HG02943 (cell line): Measurements from ENCODE around the gene CHTF18.
"Not testable (repeated sequence)": the region's sequence is repeated elsewhere in the genome, so short reads cannot be mapped to it uniquely, and the experiment has no call there.

Experiments used
- ATAC-seq: cut with Tn5 transposase; IDR thresholded peaks from one replicate; pipeline ENCODE4 v1.9.1; 2021; ENCODE audit warnings: mild to moderate bottlenecking, low read depth, moderate library complexity; ENCODE audit not compliant: unreplicated experiment

Gene CHTF18

DNA sequence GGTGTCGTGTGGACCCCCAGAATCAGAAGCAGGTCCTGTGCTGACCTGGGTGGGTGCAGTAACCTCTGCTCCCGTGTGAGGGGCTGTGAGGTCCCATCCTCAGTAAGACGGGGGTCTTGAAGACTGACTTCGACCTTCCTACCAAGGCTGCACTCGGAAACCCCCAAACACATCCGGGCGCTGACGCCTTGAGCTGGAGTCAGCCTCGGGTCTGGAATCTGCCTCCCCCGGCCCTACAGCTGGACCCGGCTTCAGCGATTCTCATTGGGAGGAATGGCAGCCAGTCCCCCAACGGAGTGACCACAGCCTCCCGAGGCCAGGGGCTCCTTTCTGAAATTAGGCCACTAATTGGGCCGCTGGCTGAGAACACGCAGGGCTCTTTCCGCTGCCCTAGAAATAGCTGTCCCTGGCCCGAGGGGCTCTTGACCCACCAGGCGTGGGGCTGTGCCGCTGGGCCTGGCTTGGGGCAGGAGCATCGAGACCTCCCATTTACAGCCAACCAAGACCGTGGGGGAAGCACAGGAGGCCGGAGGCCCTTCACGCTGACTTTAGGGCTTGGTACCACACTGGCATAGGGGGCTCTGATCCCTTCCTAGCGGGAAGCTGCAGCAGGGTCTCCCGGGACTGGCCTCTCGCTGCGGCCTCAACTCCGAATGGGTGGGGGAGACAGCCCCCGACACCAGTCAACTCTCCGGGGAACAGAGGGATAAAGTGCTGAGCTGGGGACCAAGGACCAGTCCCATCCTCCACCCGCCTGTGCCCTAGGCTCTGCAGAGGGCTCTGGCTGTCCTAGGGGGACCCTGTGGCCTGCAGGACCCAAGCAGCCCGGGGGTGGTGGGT lies 14.7 kb downstream of the CHTF18 start:
- no peak for ATAC-seq

DNA sequence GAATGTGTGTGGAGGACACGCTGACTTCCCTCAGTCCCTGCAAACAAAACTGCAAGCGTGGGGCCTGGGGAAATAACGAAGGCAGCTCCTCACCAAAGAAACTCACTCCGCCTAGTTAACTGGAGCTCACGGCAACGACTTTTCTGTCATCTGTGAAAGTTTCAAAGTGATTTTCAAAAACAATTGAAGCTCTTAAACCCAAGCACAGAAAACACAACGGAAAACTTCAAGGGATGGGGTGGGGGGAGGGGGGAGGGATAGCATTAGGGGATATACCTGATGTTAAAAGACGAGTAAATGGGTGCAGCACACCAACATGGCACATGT lies 15.3 kb downstream of the CHTF18 start:
- ATAC-seq, result no peak

DNA sequence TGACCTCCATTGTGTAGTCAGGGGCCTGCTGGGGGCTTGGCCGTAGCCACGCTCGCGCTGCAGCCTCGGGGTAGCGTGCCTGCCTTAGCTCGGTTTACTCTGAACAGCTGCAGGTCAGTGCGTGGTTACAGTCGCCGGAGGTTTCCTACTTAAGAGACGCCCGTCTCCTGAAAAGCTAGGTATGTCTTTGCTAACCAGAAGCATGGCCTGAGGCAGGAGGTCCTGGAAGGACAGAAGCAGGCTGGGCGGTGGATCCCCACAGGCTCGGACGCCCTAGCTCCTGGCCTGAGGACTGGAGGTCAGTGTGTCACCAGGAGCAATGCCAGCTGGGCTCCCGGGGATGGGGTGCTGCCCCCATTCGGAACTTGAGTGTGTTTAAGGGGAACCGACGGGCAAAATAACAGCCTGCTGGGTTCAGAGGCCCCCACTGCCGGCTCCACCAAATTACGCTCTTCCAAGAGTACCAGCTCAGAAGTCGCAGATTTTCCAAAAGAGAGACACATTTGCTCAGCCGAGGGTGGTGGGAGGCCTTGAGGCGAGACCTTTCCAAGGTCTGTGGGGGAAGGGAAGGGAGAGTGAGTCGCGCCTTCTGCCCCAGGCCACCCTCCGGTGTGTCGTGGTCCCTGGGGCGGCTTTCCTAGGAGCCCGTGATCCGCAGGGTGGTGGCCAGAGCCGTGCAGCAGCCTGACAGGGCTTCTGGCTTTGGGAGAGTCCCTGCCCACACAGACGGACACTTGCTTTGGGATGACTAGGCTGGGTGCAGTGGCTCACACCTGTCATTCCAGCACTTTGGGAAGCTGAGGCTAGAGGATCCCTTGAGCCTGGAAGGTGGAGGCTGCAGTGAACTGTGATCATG lies 16.0 kb downstream of the CHTF18 start:
- ATAC-seq, result no peak

DNA sequence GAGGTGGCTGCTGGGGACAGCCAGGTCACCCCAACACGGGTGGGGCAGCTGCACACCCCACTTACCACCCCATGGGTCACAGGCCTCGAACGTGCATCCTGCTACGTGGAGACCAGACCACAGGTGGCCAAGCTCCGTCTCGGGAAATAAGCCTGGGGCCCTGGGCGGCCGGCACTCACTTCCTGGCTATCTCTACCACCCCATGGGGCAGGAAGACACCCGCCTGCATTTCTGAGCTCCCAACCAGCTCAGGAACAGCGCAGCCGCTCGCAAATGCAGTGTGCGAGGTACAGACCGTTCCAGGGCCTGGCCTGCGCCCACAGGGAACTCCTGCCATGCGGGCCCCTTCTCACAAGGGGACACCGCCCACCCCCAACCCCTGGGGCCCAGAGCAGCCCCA lies 17.1 kb downstream of the CHTF18 start:
- ATAC-seq, result no peak

DNA sequence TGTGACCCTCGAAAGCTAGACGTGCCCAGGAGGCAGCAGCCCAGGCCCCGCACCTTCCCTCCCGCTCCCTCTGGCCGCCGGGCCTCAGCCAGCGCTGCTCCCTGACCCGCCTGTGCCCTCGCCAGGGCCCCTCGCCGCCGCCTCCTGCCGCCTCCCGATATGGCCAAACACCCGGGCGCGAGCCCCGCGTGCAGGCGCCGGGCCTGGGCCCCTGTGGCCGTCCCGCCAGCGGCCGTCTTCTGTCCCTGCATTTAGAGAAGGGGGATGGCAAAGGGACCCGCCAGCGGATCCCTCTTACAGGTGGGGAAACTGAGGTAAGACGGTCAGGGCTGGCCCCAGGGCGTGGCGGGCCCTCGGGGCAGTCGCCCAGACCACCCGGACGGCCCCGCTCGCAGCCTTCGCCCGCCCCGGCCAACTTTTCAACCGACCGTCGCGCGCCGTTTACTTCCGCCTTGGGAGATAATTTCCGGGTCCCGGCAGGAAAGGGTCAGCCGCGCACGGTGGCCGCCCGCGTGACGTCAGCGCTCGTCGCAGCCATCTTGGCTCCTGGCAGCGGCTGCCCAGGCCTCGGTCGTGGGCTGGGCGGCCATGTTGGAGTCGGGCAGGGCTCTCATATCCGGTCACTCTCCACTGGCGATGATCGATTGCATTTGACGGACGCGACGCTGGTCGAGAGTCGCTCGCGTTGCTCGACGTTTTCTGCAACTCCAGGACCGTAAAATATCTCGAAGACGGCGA lies 19.1 kb downstream of the CHTF18 start:
- ATAC-seq, result peak; percentile 83

DNA sequence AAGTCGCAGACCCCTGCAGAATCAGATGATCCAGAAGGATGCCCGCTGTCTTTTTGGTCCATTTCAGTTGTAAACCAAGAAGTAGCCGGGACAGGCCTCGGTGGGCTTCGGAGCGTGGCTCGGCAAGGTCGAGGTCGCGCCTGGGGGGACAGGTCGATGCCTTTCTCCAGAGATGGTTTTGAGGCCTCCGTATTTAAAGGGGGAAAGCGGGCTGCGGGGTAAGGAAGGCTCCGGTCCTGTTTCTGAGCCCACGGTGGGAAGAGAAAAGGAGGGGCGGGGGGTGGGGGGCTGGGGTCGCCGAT lies 19.6 kb downstream of the CHTF18 start:
- ATAC-seq, result no peak

DNA sequence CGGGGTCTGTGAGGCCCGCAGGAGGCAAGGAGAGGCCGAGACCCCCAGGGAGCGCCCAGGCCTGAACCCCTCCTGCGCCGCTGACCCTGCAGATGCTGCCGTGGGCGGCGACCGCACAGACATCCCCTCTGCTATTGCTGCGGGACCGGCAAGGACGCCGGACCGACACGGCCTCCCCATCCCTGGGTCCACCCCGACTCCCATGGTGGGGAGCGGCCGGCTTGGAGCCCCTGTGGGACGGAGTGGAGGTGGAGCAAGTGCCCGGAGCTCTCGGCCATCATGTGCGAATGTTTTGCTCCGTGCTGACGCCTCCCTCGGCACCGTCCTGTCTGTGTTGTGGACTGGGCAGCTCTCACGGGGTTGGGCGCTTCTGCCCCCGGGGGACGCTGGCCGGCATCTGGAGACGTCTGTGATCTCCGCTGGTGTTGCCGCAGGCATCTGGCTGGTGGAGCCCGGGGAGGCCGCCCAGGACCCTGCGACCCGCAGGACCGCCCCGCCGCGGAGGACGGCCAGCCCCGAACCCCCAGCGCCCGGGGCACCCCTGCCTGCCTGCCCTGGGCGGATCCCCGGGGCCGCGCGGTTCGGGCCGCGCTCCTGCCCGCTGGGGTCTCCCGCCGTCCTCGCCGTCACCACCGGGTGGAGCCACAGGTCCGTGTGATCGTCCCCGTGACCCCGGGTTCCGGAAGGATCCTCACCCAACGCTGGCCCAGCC lies 24.9 kb downstream of the CHTF18 start:
- ATAC-seq, result no peak

DNA sequence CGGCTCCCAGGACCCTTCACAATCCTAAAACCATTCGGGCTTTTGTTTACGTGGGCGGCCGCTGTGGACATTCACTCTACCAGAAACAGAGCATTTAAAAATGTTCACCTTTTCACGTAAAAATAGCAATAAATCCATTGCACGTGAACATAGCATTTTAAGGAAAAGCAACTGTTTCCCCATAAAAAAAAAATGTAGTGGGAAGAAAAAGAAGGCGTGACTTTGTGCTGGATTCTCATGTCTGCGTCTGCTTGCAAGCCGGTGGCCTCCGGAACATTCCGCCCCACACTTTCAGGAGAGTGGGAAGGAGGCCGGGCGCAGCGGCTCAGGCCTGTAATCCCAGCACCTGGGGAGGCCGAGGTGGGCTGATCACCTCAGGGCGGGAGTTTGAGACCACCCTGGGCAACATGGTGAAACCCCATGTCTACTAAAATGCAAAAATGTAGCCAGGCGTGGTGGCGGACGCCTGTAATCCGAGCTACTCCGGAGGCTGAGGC lies 25.5 kb downstream of the CHTF18 start:
- ATAC-seq, result no peak

DNA sequence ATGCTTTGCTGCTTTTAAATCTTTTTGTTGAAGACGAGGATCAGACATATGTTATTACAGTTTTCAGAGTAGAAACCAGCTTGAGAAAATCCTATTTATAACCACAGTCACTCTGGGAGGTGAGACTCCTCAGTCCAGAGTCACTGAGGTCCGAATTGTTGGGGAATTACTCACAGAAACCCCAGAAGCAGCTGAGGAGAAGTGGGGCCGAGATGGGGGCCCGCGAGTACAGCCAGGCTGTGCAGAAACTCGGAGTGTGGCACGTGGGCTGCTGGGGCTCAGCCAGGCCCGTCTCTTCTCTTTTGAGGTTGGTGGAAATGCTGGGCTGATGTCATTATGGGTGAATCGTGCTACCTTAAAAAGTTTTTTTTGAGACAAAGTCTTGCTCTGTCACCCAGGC lies 26.6 kb downstream of the CHTF18 start:
- ATAC-seq, result no peak

DNA sequence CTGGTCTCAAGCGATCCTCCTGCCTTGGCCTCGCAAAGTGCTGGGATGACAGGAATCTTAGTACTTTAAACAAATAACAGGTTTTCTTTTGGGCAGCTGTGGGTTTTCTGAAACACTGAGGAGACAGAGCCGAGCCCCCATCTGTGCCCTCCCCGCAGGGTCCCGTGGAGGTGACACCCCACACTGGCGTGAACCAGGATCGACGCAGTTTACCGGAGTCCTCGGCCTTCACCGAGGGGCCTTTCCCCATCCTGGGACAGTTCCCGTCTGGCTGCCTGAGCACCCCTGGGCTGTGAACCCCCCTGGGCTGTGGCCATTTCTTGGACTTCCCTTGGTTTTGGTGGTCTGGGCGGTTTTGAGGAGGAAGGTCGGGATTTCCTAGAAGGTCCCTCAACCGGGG lies 27.4 kb downstream of the CHTF18 start:
- ATAC-seq, result no peak

DNA sequence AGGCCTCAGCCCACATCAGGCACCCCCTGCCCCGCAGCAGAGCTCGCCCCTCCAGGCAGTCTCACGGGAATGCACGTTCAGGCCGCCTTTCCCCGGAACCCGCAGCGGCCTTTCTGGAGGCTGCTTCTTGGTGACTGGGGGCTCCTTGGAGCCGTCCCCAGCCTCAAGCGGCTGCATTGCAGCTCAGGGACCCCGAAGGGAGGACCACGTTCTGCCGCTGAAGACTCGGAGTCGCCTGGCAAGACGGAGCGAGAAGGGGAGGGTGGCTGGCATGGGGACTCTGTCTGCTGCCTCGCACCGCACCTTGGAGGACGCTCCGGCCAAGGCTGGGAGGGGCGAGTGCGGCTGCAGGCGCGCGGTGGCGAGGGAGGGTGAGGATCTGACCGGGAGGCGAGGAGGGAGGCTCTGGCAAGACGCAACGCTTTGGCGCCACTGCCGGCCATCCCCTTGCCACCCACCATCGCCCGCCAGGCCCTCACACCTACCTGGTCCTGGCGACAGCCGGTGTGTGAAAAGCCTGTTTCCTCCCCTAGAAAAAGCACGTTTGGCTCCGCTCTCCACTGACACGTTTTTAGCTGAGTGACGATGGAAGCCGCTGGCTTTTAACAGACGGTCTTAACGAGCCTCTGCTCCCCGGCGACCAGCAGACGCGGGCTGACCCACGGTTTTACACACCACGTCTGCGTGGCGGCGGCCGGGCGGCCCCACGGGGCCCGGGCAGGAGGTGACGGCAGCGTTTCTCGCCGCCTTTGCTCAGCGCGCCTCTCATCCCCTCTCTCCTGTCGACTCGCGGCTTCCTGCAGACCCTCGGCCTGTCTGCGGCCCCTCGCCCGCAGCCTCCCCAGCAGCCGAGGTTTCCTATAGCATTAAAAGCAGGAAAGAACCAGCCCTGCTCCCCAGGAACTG lies 28.8 kb downstream of the CHTF18 start:
- ATAC-seq, result no peak

DNA sequence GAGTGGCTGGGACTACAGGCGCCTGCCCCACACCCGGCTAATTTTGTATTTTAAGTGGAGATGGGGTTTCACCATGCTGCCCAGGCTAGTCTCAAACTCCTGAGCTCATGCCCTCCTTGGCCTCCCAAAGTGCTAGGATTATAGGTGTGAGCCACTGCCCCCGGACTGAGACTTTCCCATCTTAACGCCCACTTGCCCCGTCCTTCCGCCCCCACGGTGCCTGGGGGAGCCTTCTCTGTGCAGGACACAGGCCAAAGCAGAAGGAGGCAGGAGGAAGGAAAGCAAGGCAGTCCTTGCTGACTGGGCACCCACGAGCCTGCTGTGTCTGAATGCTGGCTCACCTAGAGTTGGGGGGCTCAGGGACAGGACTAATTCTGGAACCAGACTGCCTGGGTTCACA lies 29.7 kb downstream of the CHTF18 start:
- no peak for ATAC-seq

DNA sequence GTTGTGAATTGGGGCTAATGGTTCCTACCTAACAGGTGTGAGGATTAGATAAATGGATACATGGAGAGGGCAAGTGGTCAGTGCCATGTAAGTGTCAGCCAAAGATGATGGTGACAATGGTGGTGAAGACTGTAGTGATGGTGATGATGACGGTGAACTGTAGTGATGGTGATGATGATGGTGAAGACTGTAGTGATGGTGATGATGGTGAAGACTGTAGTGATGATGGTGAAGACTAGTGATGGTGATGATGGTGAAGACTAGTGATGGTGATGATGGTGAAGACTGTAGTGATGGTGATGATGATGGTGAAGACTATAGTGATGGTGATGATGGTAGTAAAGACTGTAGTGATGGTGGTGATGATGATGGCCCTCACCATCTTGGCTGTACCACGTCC lies 30.2 kb downstream of the CHTF18 start:
- ATAC-seq, result no peak

DNA sequence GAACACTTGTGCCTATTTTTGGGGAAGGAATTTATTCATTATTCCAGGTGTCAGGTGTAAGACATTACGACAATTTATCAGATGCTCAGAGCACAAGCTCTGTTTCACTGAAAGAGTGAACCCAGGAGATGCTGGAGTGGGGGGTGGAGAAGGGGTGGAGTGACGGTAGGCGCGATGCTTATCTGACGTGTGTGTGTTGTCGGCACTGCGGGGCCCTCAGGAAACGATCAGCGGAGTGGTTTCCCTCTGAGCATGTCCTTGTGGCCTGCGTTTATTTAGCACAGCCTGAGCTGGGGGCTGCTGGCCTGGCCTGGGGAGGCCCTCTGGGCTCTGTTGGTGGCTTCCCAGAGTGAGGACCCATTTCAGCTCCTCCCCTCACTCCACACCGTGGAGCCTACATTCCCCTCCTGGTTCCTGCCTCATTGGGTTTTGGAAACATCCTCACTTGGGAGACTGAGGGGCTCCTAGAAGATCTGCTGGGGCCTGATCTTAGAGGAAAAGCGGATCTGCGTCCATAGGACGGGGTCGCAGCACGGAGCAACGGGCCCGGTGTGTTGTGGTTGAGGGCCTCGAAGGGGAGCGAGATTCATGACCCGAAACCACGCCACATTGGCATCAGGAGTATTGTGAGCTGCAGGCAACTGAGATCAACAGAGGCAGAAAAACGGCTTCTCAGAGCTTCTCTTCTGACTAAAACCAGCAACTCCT lies 31.1 kb downstream of the CHTF18 start:
- ATAC-seq, result no peak

DNA sequence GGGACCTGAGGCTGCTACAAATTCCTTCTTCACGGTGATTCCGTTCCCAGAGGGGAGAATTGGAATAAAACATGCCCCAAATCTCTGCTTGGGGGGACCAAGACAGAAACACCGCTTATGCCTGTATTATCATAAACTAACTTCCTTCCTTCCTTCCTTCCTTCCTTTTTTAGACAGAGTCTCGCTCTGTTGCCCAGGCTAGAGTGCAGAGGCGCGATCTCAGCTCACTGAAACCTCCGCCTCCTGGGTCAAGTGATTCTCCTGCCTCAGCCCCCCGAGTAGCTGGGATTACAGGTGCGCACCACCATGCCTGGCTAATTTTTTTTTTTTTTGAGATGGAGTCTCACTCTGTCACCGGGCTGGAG lies 31.6 kb downstream of the CHTF18 start:
- ATAC-seq, result not testable (repeated sequence)

DNA sequence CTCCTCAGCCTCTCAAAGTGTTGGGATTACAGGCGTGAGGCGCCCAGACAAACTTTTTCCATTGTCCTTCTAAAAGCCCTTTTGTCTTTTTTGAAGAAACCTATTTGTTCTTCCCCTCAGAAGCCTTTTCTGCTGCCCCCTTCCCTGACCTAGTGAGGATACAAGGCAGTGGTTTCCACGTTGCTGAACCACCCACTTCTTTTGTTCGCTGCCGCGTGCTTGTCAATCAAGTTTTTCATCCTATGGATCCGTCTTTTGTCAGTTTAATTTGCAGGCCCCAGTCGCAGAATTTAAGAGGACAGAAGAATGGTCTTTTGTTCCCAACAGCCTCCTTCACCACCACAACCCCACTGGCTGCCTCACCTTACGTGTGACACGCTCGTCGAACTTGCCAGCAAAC lies 32.3 kb downstream of the CHTF18 start:
- ATAC-seq, result no peak

DNA sequence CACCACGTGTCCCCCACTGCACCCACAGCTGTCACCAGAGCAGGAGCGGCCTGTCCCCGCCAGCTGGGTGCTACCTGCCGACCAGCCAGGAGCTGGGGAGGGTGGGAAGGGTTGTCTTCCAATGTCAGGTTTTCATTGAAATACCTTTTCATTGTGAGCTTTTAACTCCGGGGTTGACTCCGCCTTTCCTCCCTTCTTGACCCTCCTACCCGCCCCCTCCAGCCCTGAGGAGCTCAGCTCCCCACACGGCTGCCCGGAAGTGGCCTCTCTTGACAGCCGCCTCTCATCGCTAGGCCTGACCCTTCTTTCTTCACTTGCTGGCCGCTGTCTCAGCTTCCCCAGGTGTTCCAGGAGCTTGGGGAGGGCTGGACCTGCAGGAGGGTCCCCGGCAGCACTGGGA lies 33.3 kb downstream of the CHTF18 start:
- no peak for ATAC-seq

DNA sequence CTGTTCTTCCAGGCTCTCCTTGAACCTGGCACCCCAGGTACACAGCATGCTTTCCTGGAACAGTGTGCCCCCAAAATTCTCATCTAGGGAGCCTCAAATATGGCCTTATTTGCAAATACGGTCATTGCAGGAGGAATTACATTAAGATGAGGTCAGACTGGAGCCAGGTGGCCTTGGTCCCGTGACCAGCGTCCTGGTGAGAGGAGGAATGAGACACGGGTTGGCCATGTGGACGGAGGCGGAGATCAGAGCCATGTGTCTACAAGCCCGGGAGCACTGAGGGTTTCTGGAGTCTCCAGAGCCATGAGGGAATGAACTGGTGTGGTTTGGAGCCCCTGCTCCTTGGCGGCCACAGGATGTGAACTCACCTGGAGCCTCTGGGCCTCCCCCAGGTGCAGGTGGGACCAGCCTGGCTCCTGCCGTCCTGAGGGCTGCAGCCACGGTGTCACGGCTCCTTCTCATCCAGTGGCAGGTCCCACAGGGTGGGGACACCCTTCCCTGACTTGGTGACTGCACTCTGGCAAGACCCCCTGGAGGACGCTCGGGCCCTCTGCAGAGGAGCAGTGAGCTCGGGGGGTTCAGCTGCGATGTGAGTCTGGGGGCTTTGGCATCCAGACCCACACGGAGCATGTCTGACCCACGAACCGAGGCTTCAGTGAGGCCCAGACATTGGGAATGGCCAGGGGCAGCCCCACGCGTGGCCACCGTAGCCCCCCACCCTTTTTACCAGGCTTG lies 33.9 kb downstream of the CHTF18 start:
- ATAC-seq, result no peak
